ENCODE data around the gene MTHFD1L.

The MTHFD1L gene

DNA sequence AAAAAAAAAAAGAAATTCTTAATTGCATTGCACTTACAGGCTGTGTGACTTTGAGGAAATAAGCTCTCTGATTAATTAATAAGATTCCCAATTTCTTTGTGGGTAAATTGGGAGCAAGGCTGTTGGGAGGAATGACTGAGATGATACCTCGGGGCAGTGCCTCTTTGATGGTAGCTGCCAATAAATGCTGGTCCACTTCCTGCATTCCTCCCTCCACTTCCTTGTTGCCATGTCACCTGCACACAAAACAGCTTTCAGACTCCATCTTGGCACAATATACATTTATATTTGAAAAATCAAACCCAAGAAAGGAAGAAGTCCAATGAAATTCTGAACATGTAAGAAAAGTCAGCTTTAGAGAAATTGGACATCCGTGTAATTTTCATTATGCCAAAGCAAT, 45.1 kb downstream of the MTHFD1L start:
- Histone ChIP-seq H3K4me1 (no peaks in the 10 kb centered on the region), H2AFZ (no peak overlapping the region), H3K4me3 (ENCODE audit: low read depth, low read length) (no peak overlapping the region), H3K27me3 (ENCODE audit: control insufficient read depth, insufficient read depth, low read length) (no peaks in the 10 kb centered on the region), H3K4me2 (ENCODE audit: low read length) (no peak overlapping the region), H3K9ac (no peak overlapping the region), H3K27ac (no peak overlapping the region), H3K9me3 (ENCODE audit: control insufficient read depth, low read length) (no peaks in the 10 kb centered on the region), H3K79me2 (no peaks in the 10 kb centered on the region), H3K36me3 (ENCODE audit: control insufficient read depth, insufficient read depth, low read length) (no peaks in the 10 kb centered on the region)
- TF ChIP-seq, protein P1, sequence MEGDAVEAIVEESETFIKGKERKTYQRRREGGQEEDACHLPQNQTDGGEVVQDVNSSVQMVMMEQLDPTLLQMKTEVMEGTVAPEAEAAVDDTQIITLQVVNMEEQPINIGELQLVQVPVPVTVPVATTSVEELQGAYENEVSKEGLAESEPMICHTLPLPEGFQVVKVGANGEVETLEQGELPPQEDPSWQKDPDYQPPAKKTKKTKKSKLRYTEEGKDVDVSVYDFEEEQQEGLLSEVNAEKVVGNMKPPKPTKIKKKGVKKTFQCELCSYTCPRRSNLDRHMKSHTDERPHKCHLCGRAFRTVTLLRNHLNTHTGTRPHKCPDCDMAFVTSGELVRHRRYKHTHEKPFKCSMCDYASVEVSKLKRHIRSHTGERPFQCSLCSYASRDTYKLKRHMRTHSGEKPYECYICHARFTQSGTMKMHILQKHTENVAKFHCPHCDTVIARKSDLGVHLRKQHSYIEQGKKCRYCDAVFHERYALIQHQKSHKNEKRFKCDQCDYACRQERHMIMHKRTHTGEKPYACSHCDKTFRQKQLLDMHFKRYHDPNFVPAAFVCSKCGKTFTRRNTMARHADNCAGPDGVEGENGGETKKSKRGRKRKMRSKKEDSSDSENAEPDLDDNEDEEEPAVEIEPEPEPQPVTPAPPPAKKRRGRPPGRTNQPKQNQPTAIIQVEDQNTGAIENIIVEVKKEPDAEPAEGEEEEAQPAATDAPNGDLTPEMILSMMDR (IDR thresholded peaks at IDR 0.05): no peak

DNA sequence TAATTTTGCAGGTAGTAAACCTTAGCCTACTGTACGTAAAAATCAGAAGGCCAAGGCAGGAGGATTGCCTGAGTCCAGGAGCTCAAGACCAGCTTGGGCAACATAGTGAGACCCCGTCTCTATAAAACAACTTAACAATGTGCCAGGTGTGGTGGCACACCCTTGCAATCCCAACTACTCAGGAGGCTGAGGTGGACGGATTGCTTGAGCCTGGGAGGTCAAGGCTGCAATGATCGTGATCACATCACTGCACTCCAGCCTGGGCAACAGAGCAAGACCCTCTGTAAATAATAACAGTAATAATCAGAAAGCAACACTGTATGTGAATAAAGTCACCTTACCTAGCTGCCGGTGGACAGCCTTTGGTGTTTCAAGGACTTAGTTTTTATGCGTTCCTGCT, 48.9 kb downstream of the MTHFD1L start:
- Histone ChIP-seq H3K36me3 (ENCODE audit: control insufficient read depth, insufficient read depth, low read length) (no peaks in the 10 kb centered on the region), H3K9me3 (ENCODE audit: control insufficient read depth, low read length) (no peaks in the 10 kb centered on the region), H3K4me1 (no peaks in the 10 kb centered on the region), H3K4me3 (ENCODE audit: low read depth, low read length) (no peak overlapping the region), H3K4me2 (ENCODE audit: low read length) (no peak overlapping the region), H3K27me3 (ENCODE audit: control insufficient read depth, insufficient read depth, low read length) (no peaks in the 10 kb centered on the region), H3K27ac (no peak overlapping the region), H3K79me2 (no peaks in the 10 kb centered on the region), H3K9ac (no peak overlapping the region), H2AFZ (no peak overlapping the region)
- TF ChIP-seq, protein P1 (IDR thresholded peaks at IDR 0.05): no peak

DNA sequence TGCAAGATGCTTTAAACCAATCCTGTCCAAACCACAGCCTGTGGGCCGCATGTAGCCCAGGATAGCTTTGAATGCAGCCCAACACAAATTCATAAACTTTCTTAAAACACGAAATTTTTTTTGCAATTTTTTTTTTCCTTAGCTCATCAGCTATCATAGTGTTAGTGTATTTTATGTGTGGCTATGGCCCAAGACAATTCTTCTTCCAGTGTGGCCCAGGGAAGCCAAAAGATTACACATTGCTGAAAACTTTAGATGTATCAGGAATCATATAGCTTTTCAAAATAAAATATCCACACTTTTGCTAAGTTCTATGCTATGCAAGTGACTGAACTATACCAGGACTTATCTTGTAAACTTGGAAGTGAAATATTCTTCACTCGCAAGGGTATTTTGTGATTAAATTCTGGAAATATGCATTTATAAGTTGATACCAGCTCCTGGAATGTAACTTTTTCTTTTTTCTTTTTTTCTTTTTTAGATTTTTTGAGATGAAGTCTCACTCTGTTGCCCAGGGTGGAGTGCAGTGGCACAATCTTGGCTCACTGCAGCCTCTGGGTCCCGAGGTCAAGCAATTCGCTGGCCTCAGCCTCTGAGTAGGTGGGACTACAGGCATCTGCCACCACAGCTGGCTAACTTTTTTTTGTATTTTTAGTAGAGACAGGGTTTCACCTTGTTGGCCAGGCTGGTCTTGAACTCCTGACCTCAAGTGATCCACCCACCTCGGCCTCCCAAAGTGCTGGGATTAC, 49.8 kb downstream of the MTHFD1L start:
- Histone ChIP-seq H3K27ac (no peak overlapping the region), H3K4me2 (ENCODE audit: low read length) (no peak overlapping the region), H3K36me3 (ENCODE audit: control insufficient read depth, insufficient read depth, low read length) (no peaks in the 10 kb centered on the region), H3K79me2 (no peaks in the 10 kb centered on the region), H3K4me1 (no peaks in the 10 kb centered on the region), H3K9ac (no peak overlapping the region), H3K9me3 (ENCODE audit: control insufficient read depth, low read length) (no peaks in the 10 kb centered on the region), H2AFZ (no peak overlapping the region), H3K27me3 (ENCODE audit: control insufficient read depth, insufficient read depth, low read length) (no peaks in the 10 kb centered on the region), H3K4me3 (ENCODE audit: low read depth, low read length) (no peak overlapping the region)
- TF ChIP-seq, protein P1 (IDR thresholded peaks at IDR 0.05): no peak

DNA sequence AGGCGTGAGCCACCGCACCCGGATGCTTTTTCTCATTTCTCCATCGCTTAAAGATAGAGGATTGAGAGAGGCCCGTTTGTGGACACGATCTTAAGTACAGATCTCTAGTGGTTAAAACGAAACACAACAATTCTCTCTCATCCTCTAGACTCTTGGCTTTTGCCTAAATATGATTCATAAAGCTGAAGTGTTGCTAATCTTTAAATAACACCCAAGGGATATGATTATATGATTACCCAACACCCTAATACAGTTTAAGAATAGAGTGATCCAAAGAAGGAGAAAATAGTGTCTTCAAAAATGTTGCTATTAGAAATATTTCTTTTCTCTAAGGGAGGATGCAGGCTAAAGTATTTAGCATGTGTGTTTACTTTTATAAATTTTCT, 50.4 kb downstream of the MTHFD1L start:
- Histone ChIP-seq H3K4me3 (ENCODE audit: low read depth, low read length) (no peak overlapping the region), H3K4me2 (ENCODE audit: low read length) (no peak overlapping the region), H3K9ac (no peak overlapping the region), H3K79me2 (no peaks in the 10 kb centered on the region), H3K9me3 (ENCODE audit: control insufficient read depth, low read length) (no peaks in the 10 kb centered on the region), H3K27me3 (ENCODE audit: control insufficient read depth, insufficient read depth, low read length) (no peaks in the 10 kb centered on the region), H3K27ac (no peak overlapping the region), H3K36me3 (ENCODE audit: control insufficient read depth, insufficient read depth, low read length) (no peaks in the 10 kb centered on the region), H2AFZ (no peak overlapping the region), H3K4me1 (no peaks in the 10 kb centered on the region)
- TF ChIP-seq, protein P1 (IDR thresholded peaks at IDR 0.05): no peak

DNA sequence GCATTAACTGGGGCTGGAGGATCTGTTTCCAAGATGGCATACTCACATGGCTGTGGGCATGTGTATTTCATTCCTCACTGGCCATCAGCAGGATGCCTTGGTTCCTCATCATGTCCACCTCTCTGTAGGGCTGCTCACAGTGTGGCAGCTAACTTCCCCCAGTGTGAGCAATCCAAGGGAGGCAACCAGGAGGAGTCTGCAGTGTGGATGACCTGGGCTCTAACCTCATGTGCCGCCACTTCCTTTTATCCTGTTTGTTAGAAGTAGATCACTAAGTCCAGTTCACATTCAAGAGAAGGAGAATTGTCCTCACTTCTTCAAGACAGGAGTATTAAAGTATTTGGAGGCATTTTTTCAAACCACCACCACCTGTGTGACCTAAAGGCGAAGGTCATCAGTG, 54.4 kb downstream of the MTHFD1L start:
- Histone ChIP-seq H3K4me3 (ENCODE audit: low read depth, low read length) (no peak overlapping the region), H3K9me3 (ENCODE audit: control insufficient read depth, low read length) (no peaks in the 10 kb centered on the region), H3K4me1 (no peaks in the 10 kb centered on the region), H3K36me3 (ENCODE audit: control insufficient read depth, insufficient read depth, low read length) (no peaks in the 10 kb centered on the region), H3K27me3 (ENCODE audit: control insufficient read depth, insufficient read depth, low read length) (no peaks in the 10 kb centered on the region), H3K27ac (no peak overlapping the region), H2AFZ (no peak overlapping the region), H3K79me2 (no peaks in the 10 kb centered on the region), H3K4me2 (ENCODE audit: low read length) (no peak overlapping the region), H3K9ac (no peak overlapping the region)
- TF ChIP-seq, protein P1 (IDR thresholded peaks at IDR 0.05): no peak

Measured in parathyroid adenoma (tissue), 2 donors.